Smooth muscle cell (in vitro differentiated cells): ENCODE results near the gene HIPK1. TPM values are rescaled to one million over a fixed set of nuclear protein-coding genes. Genes with fewer than 3 reads are reported as not detected.
A peak's percentile ranks its signal among the peaks of the same experiment; 100 is the strongest.

ENCODE experiments used
- DNase-seq: peaks from one replicate; lab custom pipeline; 2025; ENCODE audit not compliant: unreplicated experiment; lab: John Stamatoyannopoulos, UW
- H2AFZ ChIP-seq: fragments of 200-600 bp; sonication (generic); 2 replicates; pipeline ENCODE4 v1.6.0; 2016; ENCODE audit warnings: antibody characterized with exemption, low read depth, mild to moderate bottlenecking
- H3F3A ChIP-seq: fragments of 200-600 bp; sonication (generic); 2 replicates; pipeline ENCODE4 v1.6.0; 2017; ENCODE audit warnings: antibody characterized with exemption, low read depth
- H3K27ac ChIP-seq: fragments of 200-600 bp; sonication (generic); 2 replicates; pipeline ENCODE4 v1.5.1; 2016; ENCODE audit warnings: low read depth, mild to moderate bottlenecking
- H3K27me3 ChIP-seq: fragments of 200-600 bp; sonication (generic); 2 replicates; pipeline ENCODE4 v1.6.1; 2016; ENCODE audit warnings: low read depth, mild to moderate bottlenecking
- H3K36me3 ChIP-seq: fragments of 200-600 bp; sonication (generic); 2 replicates; pipeline ENCODE4 v1.5.1; 2016; ENCODE audit warnings: low read depth
- H3K4me1 ChIP-seq: fragments of 200-600 bp; sonication (generic); 2 replicates; pipeline ENCODE4 v1.5.1; 2016; ENCODE audit warnings: low read depth
- H3K4me2 ChIP-seq: fragments of 200-600 bp; sonication (generic); 2 replicates; pipeline ENCODE4 v1.6.0; 2016; ENCODE audit warnings: mild to moderate bottlenecking
- H3K4me3 ChIP-seq: fragments of 200-600 bp; sonication (generic); 2 replicates; pipeline ENCODE4 v1.5.1; 2016; ENCODE audit warnings: mild to moderate bottlenecking
- H3K79me2 ChIP-seq: fragments of 200-600 bp; sonication (generic); 2 replicates; pipeline ENCODE4 v1.6.0; 2016; ENCODE audit warnings: low read depth, mild to moderate bottlenecking
- H3K9ac ChIP-seq: fragments of 200-600 bp; sonication (generic); 2 replicates; pipeline ENCODE4 v1.6.0; 2016; ENCODE audit warnings: low read depth
- H3K9me3 ChIP-seq: fragments of 200-600 bp; sonication (generic); replicated peaks from 2 replicates; pipeline ENCODE4 v1.5.1; 2016; ENCODE audit warnings: low read depth
- H4K20me1 ChIP-seq: fragments of 200-600 bp; sonication (generic); 2 replicates; pipeline ENCODE4 v1.6.0; 2016; ENCODE audit warnings: low read depth
- WGBS: methylation state at CpG from one replicate; pipeline ENCODE4 v1.1.7; 2016; ENCODE audit warnings: low lambda C conversion rate; 5-methylcytosine and 5-hydroxymethylcytosine counted together
- polyA plus RNA-seq: library from polyadenylated mRNA; unstranded; fragments of >200 nt; fragmentation: Nextera tagmentation; extraction: Ambion mirVana; gene quantifications from 2 replicates; pipeline ENCODE4 v1.2.1, GENCODE V29; 2016
- total RNA-seq: library from RNA; depleted of rRNA; stranded (reverse); fragments of >200 nt; gene quantifications from 2 replicates; pipeline ENCODE4 v1.2.3, GENCODE V29; 2014
- TF ChIP-seq, protein P1 (sequence below): fragments of 200-600 bp; sonication (generic); IDR thresholded peaks from 2 replicates; pipeline ENCODE4 v1.5.1; 2017; ENCODE audit warnings: borderline replicate concordance, mild to moderate bottlenecking, antibody characterized with exemption; ENCODE audit not compliant: insufficient read depth, poor library complexity, severe bottlenecking

HIPK1 gene
- total and polyA plus RNA-seq, 2 experiments from 2014 or later: 12.0 to 34.2 TPM

DNA sequence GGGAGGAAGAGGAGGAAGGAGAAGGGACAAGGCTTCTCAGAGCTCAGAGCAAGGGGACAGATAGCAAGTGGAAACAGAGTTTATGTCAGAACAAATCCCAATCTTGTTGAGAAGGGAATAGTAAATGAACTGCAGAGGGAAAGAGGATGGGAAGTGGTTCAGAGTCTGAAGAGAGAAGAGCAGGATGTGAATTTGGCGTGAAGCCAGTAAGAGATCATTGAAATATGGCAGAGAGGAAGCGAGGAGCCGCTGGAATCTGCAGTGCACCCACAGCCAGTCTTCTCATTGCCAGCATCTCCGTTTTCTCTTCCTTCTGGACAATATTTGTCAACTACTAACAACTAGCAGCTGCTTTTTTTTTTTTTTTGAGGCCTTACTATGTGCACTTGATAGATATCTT, 69.2 kb downstream of the HIPK1 start:
- Histone ChIP-seq H3K36me3 (no peaks in the 10 kb centered on the region), H2AFZ (peak overlapping the region; percentile 27), H3K79me2 (no peaks in the 10 kb centered on the region), H3K27me3 (no peaks in the 10 kb centered on the region), H3K9me3 (no peaks in the 10 kb centered on the region), H3K4me3 (no peak overlapping the region), H3K27ac (no peak overlapping the region), H3K4me2 (no peak overlapping the region), H3K4me1 (peaks cover 6% of the 10 kb centered on the region), H3F3A (peaks cover 5% of the 10 kb centered on the region), H4K20me1 (no peaks in the 10 kb centered on the region), H3K9ac (no peak overlapping the region)
- 43% methylated on average over 4 of the region's 4 CpGs for WGBS
- DNase-seq: no peak
- TF ChIP-seq, protein P1, sequence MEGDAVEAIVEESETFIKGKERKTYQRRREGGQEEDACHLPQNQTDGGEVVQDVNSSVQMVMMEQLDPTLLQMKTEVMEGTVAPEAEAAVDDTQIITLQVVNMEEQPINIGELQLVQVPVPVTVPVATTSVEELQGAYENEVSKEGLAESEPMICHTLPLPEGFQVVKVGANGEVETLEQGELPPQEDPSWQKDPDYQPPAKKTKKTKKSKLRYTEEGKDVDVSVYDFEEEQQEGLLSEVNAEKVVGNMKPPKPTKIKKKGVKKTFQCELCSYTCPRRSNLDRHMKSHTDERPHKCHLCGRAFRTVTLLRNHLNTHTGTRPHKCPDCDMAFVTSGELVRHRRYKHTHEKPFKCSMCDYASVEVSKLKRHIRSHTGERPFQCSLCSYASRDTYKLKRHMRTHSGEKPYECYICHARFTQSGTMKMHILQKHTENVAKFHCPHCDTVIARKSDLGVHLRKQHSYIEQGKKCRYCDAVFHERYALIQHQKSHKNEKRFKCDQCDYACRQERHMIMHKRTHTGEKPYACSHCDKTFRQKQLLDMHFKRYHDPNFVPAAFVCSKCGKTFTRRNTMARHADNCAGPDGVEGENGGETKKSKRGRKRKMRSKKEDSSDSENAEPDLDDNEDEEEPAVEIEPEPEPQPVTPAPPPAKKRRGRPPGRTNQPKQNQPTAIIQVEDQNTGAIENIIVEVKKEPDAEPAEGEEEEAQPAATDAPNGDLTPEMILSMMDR: no peak

DNA sequence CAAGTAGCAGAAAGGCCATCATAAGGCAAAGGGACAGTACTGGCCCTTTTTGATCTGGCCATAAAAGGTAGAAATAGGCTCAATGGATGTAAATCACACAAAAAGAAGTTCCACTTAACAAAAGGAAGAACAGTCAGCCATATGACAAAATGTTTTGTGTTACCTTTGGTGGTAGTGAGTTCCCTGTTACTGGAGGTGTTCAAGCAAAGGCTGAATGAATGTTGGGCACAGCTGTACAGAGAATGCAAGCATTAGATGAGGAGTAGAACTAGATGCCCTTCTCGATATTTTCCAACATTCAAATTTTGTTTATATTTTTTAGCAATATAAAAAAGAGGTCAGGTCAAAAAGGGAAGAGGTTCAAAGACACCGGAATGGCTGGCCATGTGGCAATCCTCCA, 70.1 kb downstream of the HIPK1 start:
- TF ChIP-seq, protein P1: no peak
- 91% methylated on average over 2 of the region's 2 CpGs for WGBS
- H3K27me3 ChIP-seq: no peaks in the 10 kb centered on the region
- no peaks in the 10 kb centered on the region for H3K9me3 ChIP-seq
- no peak overlapping the region for H3K4me2 ChIP-seq
- H3K9ac ChIP-seq: no peak overlapping the region
- H3K4me3 ChIP-seq: no peak overlapping the region
- no peaks in the 10 kb centered on the region for H4K20me1 ChIP-seq
- H3F3A ChIP-seq: peaks cover 5% of the 10 kb centered on the region
- peaks cover 14% of the 10 kb centered on the region for H3K4me1 ChIP-seq
- H3K27ac ChIP-seq: no peak overlapping the region
- H3K36me3 ChIP-seq: no peaks in the 10 kb centered on the region
- no peak for DNase-seq
- H3K79me2 ChIP-seq: no peaks in the 10 kb centered on the region
- no peak overlapping the region for H2AFZ ChIP-seq

DNA sequence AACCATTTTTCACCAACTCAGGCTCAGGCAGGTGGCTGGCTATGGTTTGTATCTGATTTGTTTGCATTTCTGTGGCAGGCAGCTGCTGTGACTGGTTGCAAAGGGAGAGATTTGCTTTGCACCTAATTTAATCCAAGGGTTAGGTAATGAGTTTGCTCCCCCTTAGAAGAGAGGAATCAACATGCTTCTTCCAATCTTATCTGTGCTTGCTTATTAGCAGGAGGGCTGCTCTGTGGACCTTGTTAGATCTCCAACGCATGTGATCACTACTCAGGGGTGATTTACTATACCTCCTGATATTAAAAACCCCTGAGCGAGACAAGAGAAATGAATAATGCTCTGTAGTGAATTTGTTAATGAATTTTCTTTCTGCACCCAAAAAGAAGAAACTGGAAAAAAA, 70.7 kb downstream of the HIPK1 start:
- H2AFZ ChIP-seq: no peak overlapping the region
- H3K27ac ChIP-seq: no peak overlapping the region
- H3K4me2 ChIP-seq: no peak overlapping the region
- no peaks in the 10 kb centered on the region for H3K27me3 ChIP-seq
- 83% methylated on average over 2 of the region's 2 CpGs for WGBS
- DNase-seq: no peak
- H3K36me3 ChIP-seq: no peaks in the 10 kb centered on the region
- H3K4me3 ChIP-seq: no peak overlapping the region
- no peaks in the 10 kb centered on the region for H4K20me1 ChIP-seq
- H3K9me3 ChIP-seq: no peaks in the 10 kb centered on the region
- H3K9ac ChIP-seq: no peak overlapping the region
- TF ChIP-seq, protein P1: no peak
- no peaks in the 10 kb centered on the region for H3K79me2 ChIP-seq
- H3K4me1 ChIP-seq: peaks cover 14% of the 10 kb centered on the region
- peaks cover 5% of the 10 kb centered on the region for H3F3A ChIP-seq

DNA sequence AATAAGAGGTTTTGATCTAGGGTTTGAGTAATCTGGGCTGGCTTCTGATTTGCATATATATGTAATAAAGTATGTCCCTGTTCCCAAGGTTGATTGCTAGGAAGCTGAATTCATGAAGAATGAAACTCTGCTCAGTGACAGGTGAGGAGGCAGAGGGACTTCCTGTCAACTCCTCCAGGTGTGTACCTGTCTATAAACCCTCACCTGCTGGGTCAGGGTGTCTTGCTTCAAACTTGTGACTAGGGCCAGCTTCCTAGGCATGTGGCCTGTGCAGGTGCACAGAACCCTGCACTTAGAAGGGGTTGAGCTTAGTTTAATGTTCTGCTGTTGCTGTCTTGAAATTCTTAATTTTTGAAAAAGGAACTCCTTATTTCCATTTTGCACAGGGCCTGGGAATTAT, 71.3 kb downstream of the HIPK1 start:
- Histone ChIP-seq H3K9me3 (no peaks in the 10 kb centered on the region), H4K20me1 (no peaks in the 10 kb centered on the region), H3K4me1 (peaks cover 14% of the 10 kb centered on the region), H3K27me3 (no peaks in the 10 kb centered on the region), H3F3A (peaks cover 5% of the 10 kb centered on the region), H3K4me2 (no peak overlapping the region), H2AFZ (no peak overlapping the region), H3K9ac (no peak overlapping the region), H3K36me3 (no peaks in the 10 kb centered on the region), H3K79me2 (no peaks in the 10 kb centered on the region), H3K27ac (no peak overlapping the region), H3K4me3 (no peak overlapping the region)
- TF ChIP-seq, protein P1: no peak
- DNase-seq: no peak
